ENCODE data around the gene HMOX1. TPM values are rescaled to one million over a fixed set of nuclear protein-coding genes. Genes with fewer than 3 reads are reported as not detected.

The HMOX1 gene
- total RNA-seq, 1 donor from 2014 or later = 26.8 TPM

DNA sequence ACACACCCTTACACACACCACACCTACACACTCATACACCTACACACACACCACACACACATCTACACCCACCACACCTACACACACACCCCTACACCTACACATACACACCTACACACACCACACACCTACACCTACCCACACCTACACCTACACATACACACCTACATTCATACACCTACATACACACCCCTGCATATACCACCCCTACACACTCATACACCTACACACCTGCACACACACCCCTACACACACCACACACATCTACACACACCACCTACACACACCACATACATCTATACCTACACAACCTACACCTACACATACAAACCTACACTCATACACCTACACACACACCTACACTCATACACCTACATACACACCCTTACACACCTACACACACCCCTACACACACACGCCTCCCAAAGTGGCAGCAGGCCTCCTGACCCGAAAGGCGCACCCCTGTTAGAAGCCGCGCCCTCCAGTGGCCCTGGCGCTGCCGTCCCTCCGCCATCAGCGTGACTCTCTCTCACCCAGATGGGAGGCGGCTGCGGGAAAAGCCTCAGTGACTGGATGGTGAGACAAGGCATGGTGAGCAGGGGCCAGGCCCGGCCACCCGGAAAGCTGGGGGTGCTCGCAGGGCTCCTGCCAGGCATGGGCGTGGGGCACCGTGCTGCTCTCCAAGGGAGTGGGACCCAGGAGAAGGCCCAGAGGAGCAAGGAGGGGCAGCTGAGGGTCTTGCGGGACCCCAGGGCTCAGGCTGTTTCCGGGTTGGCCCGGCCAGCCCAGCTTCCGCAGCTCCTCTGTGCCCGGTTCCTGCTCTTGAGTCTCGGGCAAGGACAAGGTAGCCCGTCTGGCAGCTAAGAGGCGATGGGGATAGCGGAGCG, 37.0 kb upstream of the HMOX1 start:
- peaks cover 0 to 77% of the 10 kb centered on the region in 2 donors for H3K36me3 ChIP-seq

GRCh38 chr22:35344956-35345690, 35.8 kb upstream of the HMOX1 start:
- Histone ChIP-seq H3K27ac (no peak overlapping the region), H3K4me3 (no peak overlapping the region), H3K4me1 (peaks cover 14% of the 10 kb centered on the region), H3K9me3 (no peaks in the 10 kb centered on the region), H3K36me3 (peaks cover 0 to 65% of the 10 kb centered on the region in 2 donors), H3K27me3 (no peaks in the 10 kb centered on the region)
- intact Hi-C loops (cut with DNase I) = no loop called here
- TF ChIP-seq POLR2A (IDR thresholded peaks at IDR 0.05) (no peak), CTCF (IDR thresholded peaks at IDR 0.05) (no peak), POLR2AphosphoS5 (IDR thresholded peaks at IDR 0.05; ENCODE audit: insufficient read depth in 1 of 2, low read depth in 1 of 2) (no peak)
- no peak for DNase-seq (ENCODE audit: extremely low spot score in 2 of 2)

More for the DNA sequence above, 37.0 kb upstream of the HMOX1 start:
- H3K27ac ChIP-seq = no peak overlapping the region
- peaks cover 2% of the 10 kb centered on the region for H3K4me1 ChIP-seq
- no peaks in the 10 kb centered on the region for H3K27me3 ChIP-seq
- TF ChIP-seq POLR2AphosphoS5 (IDR thresholded peaks at IDR 0.05; ENCODE audit: insufficient read depth in 1 of 2, low read depth in 1 of 2) (no peak), CTCF (IDR thresholded peaks at IDR 0.05) (no peak), POLR2A (IDR thresholded peaks at IDR 0.05) (no peak)
- intact Hi-C loops (cut with DNase I) = no loop called here
- no peak overlapping the region for H3K4me3 ChIP-seq
- no peaks in the 10 kb centered on the region for H3K9me3 ChIP-seq
- no peak for DNase-seq (ENCODE audit: extremely low spot score in 2 of 2)

DNA sequence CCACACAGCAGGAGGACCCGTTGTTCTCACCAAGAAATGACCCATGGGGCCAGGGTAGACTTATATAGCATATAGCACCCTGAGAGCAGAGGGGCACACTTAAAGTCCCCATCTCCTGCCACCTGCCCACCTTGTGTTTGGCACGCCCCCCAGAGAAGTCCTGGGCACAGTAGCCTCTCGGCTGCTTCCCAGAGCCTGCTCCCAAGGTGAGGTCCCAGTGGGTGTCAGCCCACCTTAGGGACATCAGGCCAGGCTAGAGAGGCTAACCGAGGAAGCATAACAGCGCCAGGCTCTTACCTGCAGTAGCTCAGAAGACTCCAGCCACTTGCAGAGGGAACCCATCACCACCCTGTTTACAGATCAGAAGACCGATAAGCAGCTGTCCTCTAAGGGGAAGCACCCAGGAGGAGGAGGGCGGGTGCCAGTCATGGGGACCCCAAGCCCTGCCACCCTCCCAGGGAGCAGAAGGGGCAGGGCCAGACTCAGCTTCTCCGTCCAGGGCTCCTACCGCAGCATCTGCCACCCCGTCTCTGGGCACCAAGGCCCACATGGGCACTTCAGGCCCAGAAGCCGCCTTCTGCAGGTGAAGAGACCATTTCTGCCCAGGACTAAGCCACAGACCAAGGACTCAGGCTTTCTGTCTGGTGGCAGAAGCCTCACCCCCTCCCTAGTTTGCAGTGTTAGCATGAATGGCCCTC, 34.9 kb upstream of the HMOX1 start:
- Histone ChIP-seq H3K4me3 (no peak overlapping the region), H3K36me3 (peaks cover 0 to 57% of the 10 kb centered on the region in 2 donors), H3K4me1 (peaks cover 19% of the 10 kb centered on the region), H3K27ac (no peak overlapping the region), H3K27me3 (no peaks in the 10 kb centered on the region), H3K9me3 (no peaks in the 10 kb centered on the region)
- TF ChIP-seq POLR2AphosphoS5 (IDR thresholded peaks at IDR 0.05; ENCODE audit: insufficient read depth in 1 of 2, low read depth in 1 of 2) = no peak
- TF ChIP-seq CTCF (IDR thresholded peaks at IDR 0.05) = no peak
- no peak for TF ChIP-seq POLR2A (IDR thresholded peaks at IDR 0.05)
- intact Hi-C loops (cut with DNase I) = no loop called here
- DNase-seq (ENCODE audit: extremely low spot score in 2 of 2) = no peak

DNA sequence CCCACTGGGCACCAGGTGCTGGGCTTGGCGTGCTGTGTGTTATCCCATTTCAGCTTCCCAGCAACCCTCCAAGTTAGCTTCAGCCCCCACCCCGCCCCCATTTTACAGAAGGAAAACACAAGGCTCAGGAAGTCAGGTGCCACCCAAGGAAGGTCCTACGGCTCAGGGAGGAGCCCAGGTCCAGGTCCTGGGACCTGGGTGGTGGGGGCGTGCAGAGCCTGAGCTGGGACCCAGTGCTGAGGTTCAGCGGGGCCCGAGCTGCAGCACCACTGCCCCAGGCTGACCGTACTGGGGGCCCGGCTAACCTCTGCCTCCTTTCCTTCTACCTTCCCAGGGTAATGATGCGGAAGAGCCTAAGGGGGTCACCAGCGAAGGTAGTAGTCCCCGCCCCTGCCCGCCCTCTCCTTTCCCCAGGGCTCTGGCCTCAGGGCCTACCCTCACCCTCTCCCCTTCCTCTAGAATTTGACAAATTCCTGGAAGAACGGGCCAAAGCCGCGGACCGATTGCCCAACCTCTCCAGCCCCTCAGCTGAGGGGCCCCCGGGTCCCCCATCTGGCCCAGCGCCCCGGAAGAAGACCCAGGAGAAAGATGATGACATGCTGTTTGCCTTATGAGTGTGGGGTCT, 34.2 kb upstream of the HMOX1 start:
- H3K4me1 ChIP-seq = peaks cover 27% of the 10 kb centered on the region
- H3K4me3 ChIP-seq = no peak overlapping the region
- no peak for TF ChIP-seq POLR2AphosphoS5 (IDR thresholded peaks at IDR 0.05; ENCODE audit: insufficient read depth in 1 of 2, low read depth in 1 of 2)
- no peak for TF ChIP-seq POLR2A (IDR thresholded peaks at IDR 0.05)
- no peak for TF ChIP-seq CTCF (IDR thresholded peaks at IDR 0.05)
- H3K27me3 ChIP-seq = no peaks in the 10 kb centered on the region
- DNase-seq (ENCODE audit: extremely low spot score in 2 of 2) = no peak
- H3K27ac ChIP-seq = no peak overlapping the region
- intact Hi-C loops (cut with DNase I) = no loop called here
- peaks cover 0 to 49% of the 10 kb centered on the region in 2 donors for H3K36me3 ChIP-seq
- H3K9me3 ChIP-seq = no peaks in the 10 kb centered on the region

Measured in vagina (tissue), 2 donors.